Mucosa of rectum (tissue), 2 donors: ENCODE data around the gene CAPRIN2.
A peak's percentile ranks its signal among the peaks of the same experiment; 100 is the strongest.

Experiments
- H3K27ac ChIP-seq, 2 donors: one replicate each; pipeline ENCODE4 v1.7.0; 2013; ENCODE audit warnings: inconsistent platforms in 2 of 2, low read depth in 2 of 2, low read length in 2 of 2
- H3K27me3 ChIP-seq, 2 donors: one replicate each; pipeline ENCODE4 v1.7.0; 2013; ENCODE audit warnings: low read length in 2 of 2; ENCODE audit not compliant: control insufficient read depth in 2 of 2, insufficient read depth in 2 of 2
- H3K36me3 ChIP-seq, 2 donors: one replicate each; pipeline ENCODE4 v1.7.0; 2013; ENCODE audit warnings: low read length in 2 of 2; ENCODE audit not compliant: control insufficient read depth in 2 of 2, insufficient read depth in 2 of 2
- H3K4me1 ChIP-seq, 2 donors: one replicate each; pipeline ENCODE4 v1.7.0; 2013; ENCODE audit warnings: low read length in 2 of 2, mild to moderate bottlenecking in 1 of 2; ENCODE audit not compliant: control insufficient read depth in 2 of 2, insufficient read depth in 2 of 2
- H3K4me3 ChIP-seq, 2 donors: one replicate each; pipeline ENCODE4 v1.7.0; 2013; ENCODE audit warnings: low read length in 2 of 2
- H3K9ac ChIP-seq, 2 donors: one replicate each; pipeline ENCODE4 v1.7.0; 2013; ENCODE audit warnings: low read length in 2 of 2, low read depth in 1 of 2, mild to moderate bottlenecking in 1 of 2
- H3K9me3 ChIP-seq, 2 donors: one replicate each; pipeline ENCODE4 v1.7.0; 2013; ENCODE audit warnings: low read length in 2 of 2; ENCODE audit not compliant: control insufficient read depth in 2 of 2
- donor health status: healthy.
- donor health status: Normal muscosa, but diverticular disease.

Gene CAPRIN2

DNA sequence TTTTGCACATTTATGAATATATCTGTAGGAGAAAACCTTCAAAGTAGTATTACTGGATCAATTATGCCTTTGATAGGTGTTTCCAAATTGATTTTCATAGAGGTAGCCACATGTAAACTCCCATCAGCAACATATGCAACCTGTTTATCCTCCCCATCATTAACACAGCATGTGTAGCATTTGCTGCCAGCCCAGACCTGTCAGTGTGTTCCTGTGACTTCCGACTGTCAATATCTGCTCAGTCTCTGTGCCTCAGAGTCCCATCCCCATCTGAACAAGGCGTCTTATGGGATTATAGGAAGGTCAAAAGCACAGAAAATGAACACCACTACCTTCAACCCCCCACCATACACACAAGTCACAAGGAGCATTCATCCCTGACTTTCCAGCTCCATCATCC lies 9.5 kb upstream of the CAPRIN2 start:
- Histone ChIP-seq H3K27me3 (no peaks in the 10 kb centered on the region), H3K9ac (no peak overlapping the region), H3K4me1 (no peaks in the 10 kb centered on the region), H3K27ac (no peak overlapping the region), H3K9me3 (no peaks in the 10 kb centered on the region), H3K4me3 (no peak overlapping the region), H3K36me3 (no peaks in the 10 kb centered on the region)

DNA sequence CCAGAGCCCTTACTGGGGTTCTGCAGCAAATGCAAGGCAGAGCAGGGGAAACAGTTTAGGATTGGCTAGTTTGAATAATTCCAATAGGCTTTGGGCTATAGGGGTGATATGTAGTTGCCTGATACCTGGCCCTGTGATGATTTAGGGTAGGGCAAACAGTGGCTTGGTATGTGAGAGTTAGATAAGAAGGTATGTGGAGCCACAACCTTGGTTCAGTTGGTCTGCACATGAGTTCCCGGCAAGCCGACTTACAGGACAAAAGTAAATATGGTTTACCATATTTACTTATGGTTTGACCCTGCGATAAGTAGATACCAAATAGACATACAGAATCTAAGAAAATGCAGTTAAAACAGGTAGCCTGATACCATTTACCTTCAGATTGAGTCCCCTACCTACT lies 8.3 kb upstream of the CAPRIN2 start:
- H3K4me3 ChIP-seq = no peak overlapping the region
- H3K9me3 ChIP-seq = no peaks in the 10 kb centered on the region
- H3K36me3 ChIP-seq = no peaks in the 10 kb centered on the region
- no peaks in the 10 kb centered on the region for H3K27me3 ChIP-seq
- no peak overlapping the region for H3K9ac ChIP-seq
- no peak overlapping the region for H3K27ac ChIP-seq
- no peaks in the 10 kb centered on the region for H3K4me1 ChIP-seq

DNA sequence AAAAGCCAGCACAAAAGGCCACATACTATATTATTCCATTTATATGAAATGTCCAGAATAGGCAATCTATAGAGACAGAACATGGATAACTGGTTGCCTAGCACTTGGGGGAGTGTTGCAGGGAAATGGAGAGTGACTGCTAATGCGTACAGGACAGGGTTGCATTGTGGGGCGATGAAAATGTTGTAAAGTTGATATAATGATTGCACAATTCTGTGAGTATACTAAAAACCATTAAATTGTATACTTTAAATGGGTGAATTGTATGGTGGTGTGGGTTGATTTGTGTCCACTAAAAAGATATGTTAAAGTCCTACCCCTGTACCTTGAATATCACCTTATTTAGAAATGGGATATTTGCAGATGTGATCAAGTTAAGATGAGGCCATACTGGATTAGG lies 7.0 kb upstream of the CAPRIN2 start:
- no peaks in the 10 kb centered on the region for H3K27me3 ChIP-seq
- H3K36me3 ChIP-seq = no peaks in the 10 kb centered on the region
- H3K4me3 ChIP-seq = no peak overlapping the region
- H3K4me1 ChIP-seq = no peaks in the 10 kb centered on the region
- no peaks in the 10 kb centered on the region for H3K9me3 ChIP-seq
- H3K27ac ChIP-seq = no peak overlapping the region
- no peak overlapping the region for H3K9ac ChIP-seq

DNA sequence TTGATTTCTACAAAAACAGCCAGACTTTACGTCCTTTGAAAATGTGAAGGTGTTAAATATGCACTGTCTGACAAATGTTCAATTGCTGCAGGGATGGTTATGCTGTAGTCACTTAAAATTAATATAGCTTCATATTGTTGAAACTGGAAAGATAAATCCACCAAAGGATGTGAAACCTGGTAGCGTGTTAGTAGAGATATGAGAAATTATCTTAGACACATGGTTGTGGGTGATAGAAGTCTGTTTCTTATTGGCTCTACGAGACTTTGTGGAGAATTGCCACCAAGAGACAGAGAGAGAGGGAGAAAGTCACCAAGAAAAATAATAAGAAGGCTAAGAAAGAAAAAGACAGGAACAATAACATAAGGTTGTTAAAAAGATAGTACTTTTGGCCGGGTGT lies 2.6 kb upstream of the CAPRIN2 start:
- no peaks in the 10 kb centered on the region for H3K27me3 ChIP-seq
- H3K9me3 ChIP-seq = no peaks in the 10 kb centered on the region
- no peak overlapping the region for H3K27ac ChIP-seq
- no peaks in the 10 kb centered on the region for H3K36me3 ChIP-seq
- peaks cover 7 to 9% of the 10 kb centered on the region in 2 donors for H3K4me1 ChIP-seq
- H3K9ac ChIP-seq = no peak overlapping the region
- no peak overlapping the region for H3K4me3 ChIP-seq

DNA sequence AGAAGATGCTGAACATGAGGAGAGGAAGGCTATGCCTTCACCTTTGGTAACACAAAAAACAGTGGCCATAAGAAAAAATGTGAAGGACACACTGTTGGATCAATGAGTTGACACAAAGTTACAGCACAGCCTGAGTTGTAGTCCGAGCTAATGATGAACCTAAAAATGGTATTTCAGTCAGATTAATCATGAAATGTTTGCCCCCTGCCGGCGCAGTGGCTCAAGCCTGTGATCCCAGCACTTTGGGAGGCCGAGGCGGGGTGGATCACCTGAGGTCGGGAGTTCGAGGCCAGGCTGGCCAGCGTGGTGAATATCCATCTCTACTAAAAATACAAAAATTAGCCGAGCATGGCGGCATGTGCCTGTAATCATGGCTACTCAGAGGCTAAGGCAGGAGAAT lies 1.3 kb upstream of the CAPRIN2 start:
- Histone ChIP-seq H3K9me3 (no peaks in the 10 kb centered on the region), H3K27ac (no peak overlapping the region), H3K4me3 (no peak overlapping the region), H3K4me1 (peaks cover 7 to 9% of the 10 kb centered on the region in 2 donors), H3K9ac (no peak overlapping the region), H3K27me3 (no peaks in the 10 kb centered on the region), H3K36me3 (no peaks in the 10 kb centered on the region)

DNA sequence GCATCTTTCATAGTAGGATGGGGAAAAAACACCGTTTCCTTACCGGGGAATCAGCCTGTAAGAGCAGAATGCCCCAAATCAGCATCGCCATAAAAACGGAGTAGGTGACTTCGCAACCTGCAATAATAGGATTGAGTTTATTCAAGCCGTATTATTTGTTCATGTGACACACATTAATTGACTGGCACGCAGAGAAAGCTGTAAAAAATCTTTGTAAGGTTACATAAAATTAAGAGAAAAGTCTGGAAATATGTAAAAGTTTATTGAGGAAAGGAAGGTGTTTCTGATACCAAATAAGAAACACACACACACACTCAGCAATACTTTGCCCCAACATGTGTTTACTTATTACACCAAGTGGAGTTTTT lies 628 bp upstream of the CAPRIN2 start:
- Histone ChIP-seq H3K9me3 (no peaks in the 10 kb centered on the region), H3K9ac (peak overlapping the region; percentile 79 to 92), H3K27ac (peak overlapping the region; percentile 88 to 92), H3K27me3 (no peaks in the 10 kb centered on the region), H3K4me3 (peak overlapping the region; percentile 94 to 96), H3K36me3 (no peaks in the 10 kb centered on the region), H3K4me1 (peaks cover 7 to 9% of the 10 kb centered on the region in 2 donors)

DNA sequence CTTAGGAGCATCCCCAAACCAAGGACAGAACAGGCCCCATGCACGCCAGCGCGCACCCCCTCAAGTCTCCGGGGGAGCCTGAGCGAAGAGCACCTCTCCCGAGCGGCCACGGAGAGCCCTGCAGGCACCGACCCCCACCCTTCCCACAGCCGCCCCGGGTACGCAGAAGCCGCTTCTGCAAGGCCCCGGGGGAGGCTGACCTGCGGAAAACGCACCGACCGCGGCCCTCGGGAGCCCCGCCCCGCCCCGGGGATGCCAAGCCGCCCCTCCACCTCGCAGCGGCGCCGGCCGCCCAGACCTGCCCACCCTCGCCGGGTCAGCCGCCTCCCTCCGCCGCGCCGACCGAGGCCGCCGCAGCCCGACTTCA lies 385 bp downstream of the CAPRIN2 start:
- Histone ChIP-seq H3K4me1 (peaks cover 7 to 9% of the 10 kb centered on the region in 2 donors), H3K27ac (peak overlapping the region; percentile 69 to 92), H3K36me3 (no peaks in the 10 kb centered on the region), H3K27me3 (no peaks in the 10 kb centered on the region), H3K9me3 (no peaks in the 10 kb centered on the region), H3K9ac (peak overlapping the region; percentile 76 to 79), H3K4me3 (peak overlapping the region; percentile 89 to 94)

DNA sequence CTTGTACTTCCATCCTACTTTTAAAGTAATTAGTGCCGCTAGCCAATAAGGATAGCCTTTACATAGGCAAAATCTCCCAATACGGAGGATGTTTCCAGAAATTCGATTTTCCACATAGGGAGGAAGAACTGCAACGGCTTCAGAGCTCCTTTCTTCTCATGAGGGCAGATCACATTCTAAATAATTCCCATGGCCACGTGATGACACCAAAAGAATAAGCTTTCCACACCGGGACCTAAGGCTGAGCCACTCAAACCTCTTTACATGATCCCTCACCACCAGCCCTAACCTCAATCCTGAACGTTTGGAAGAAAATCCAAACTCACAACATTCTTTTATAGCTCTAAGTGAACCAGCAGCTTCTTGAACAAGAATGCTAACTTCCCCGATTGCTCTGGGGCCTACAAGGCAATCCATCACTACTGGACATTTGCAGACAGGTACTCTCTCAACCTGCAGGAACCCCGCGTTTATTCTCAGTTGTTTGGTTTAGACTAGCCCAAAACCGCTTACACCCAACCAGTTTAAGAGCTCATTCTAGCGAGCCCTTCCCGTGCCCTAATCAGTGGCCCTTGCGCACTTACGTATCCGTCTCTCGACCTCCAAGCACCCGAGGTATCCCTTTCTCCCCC lies 884 bp downstream of the CAPRIN2 start:
- Histone ChIP-seq H3K27me3 (no peaks in the 10 kb centered on the region), H3K27ac (peak overlapping the region; percentile 69 to 92)

DNA sequence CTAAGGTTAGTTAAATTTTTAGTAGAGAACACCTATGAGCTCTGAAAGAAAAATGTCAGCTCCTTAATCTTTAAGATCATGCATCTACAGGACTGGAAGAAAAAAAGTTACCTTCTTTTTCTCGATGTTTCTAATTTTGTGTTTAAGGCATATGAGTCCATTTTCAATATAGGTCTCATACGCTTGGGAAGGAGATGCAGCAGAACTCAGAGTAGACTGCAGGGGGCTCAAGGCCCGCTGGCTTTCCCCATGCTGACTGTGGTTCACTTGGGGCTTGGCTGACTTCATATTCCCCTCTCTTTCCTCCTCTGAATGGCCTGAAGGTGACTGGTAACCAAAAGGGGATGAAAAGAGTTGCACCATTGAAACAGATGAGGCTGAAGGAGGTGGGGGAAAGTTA lies 1.5 kb downstream of the CAPRIN2 start:
- Histone ChIP-seq H3K9ac (no peak overlapping the region), H3K9me3 (no peaks in the 10 kb centered on the region), H3K27me3 (no peaks in the 10 kb centered on the region), H3K4me3 (no peak overlapping the region), H3K36me3 (no peaks in the 10 kb centered on the region), H3K27ac (no peak overlapping the region), H3K4me1 (peaks cover 7 to 9% of the 10 kb centered on the region in 2 donors)

More for the DNA sequence above, 884 bp downstream of the CAPRIN2 start:
- no peaks in the 10 kb centered on the region for H3K9me3 ChIP-seq
- no peaks in the 10 kb centered on the region for H3K36me3 ChIP-seq
- peak overlapping the region; percentile 76 to 79 for H3K9ac ChIP-seq
- H3K4me1 ChIP-seq = peaks cover 7 to 9% of the 10 kb centered on the region in 2 donors
- peak overlapping the region; percentile 89 to 94 for H3K4me3 ChIP-seq

DNA sequence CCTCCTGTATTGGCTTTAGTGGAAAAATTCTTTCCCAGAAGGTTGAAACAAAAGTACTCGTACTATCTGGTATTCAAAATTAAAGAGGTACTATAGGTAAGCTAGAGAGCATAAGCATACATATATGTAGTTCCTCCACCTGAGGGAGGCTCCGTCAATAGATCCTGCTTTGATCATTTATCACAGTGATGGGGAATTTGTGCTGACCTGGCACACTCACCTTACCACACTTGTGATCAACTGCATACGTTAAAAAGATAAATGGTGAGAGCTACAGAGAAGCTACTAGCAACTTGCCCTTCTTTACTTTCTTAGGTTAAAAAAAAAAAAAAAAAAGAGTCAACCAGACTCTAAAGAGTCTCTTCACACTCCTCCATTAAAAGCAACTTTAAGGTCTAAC lies 2.5 kb downstream of the CAPRIN2 start:
- Histone ChIP-seq H3K4me3 (no peak overlapping the region), H3K4me1 (peaks cover 7 to 9% of the 10 kb centered on the region in 2 donors), H3K27ac (no peak overlapping the region), H3K36me3 (no peaks in the 10 kb centered on the region), H3K9ac (no peak overlapping the region), H3K27me3 (no peaks in the 10 kb centered on the region), H3K9me3 (no peaks in the 10 kb centered on the region)

DNA sequence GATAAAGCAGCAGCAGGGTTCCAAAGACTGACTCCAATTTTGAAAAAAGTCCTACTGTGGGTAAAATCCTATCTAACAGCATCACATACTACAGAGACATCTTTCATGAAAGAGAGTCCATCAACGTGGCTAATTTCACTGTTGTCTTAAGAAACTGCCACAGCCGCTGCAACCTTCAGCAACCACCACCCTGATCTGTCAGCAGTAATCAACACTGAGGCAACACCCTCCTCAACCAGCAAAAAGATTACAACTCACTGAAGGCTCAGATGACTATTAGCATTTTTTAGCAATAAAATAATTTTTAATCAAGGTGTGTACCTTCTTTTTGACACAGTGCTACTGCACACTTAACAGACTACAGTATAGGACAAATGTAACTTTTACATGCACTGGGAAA lies 6.6 kb downstream of the CAPRIN2 start:
- H3K4me3 ChIP-seq = no peak overlapping the region

More for the DNA sequence above, 6.6 kb downstream of the CAPRIN2 start:
- Histone ChIP-seq H3K4me1 (no peaks in the 10 kb centered on the region), H3K27me3 (no peaks in the 10 kb centered on the region), H3K9me3 (no peaks in the 10 kb centered on the region), H3K9ac (no peak overlapping the region), H3K36me3 (no peaks in the 10 kb centered on the region), H3K27ac (no peak overlapping the region)
